Fibroblast of skin of left quadriceps (primary cell): ENCODE results near the gene PDE2A.

ENCODE experiments used
- DNase-seq, 2 experiments: peaks; one replicate each; pipeline ENCODE4 v3.0.0-alpha.2; 2013; ENCODE audit warnings: low read depth in 2 of 2

PDE2A gene

GRCh38 chr11:72637198-72637597 lies 37.0 kb downstream of the PDE2A start:
- no peak for DNase-seq

- no peak for DNase-seq
Observed at GRCh38 chr11:72636376-72636775, 37.8 kb downstream of the PDE2A start.

GRCh38 chr11:72635933-72636332 lies 38.3 kb downstream of the PDE2A start:
- no peak for DNase-seq

GRCh38 chr11:72635309-72635915 lies 38.8 kb downstream of the PDE2A start:
- DNase-seq = no peak

GRCh38 chr11:72634472-72635095 lies 39.6 kb downstream of the PDE2A start:
- DNase-seq = no peak

GRCh38 chr11:72634016-72634415 lies 40.2 kb downstream of the PDE2A start:
- no peak for DNase-seq

- no peak for DNase-seq
Observed at GRCh38 chr11:72633068-72633467, 41.2 kb downstream of the PDE2A start.

GRCh38 chr11:72631806-72632731 lies 42.2 kb downstream of the PDE2A start:
- no peak for DNase-seq

- DNase-seq = no peak
Observed at GRCh38 chr11:72630104-72630852, 43.9 kb downstream of the PDE2A start.

- no peak for DNase-seq
Observed at GRCh38 chr11:72629266-72629665, 45.0 kb downstream of the PDE2A start.

- no peak for DNase-seq
Observed at GRCh38 chr11:72627594-72628281, 46.5 kb downstream of the PDE2A start.

GRCh38 chr11:72626414-72626936 lies 47.7 kb downstream of the PDE2A start:
- no peak for DNase-seq

GRCh38 chr11:72625691-72626413 lies 48.4 kb downstream of the PDE2A start:
- DNase-seq = no peak

GRCh38 chr11:72624496-72625201 lies 49.6 kb downstream of the PDE2A start:
- no peak for DNase-seq

- no peak for DNase-seq
Observed at GRCh38 chr11:72623052-72623451, 51.2 kb downstream of the PDE2A start.

- DNase-seq = no peak
Observed at GRCh38 chr11:72621008-72621610, 53.1 kb downstream of the PDE2A start.

GRCh38 chr11:72618803-72619202 lies 55.4 kb downstream of the PDE2A start:
- DNase-seq = no peak

- DNase-seq = no peak
Observed at GRCh38 chr11:72617080-72617762, 57.0 kb downstream of the PDE2A start.

- DNase-seq = no peak
Observed at GRCh38 chr11:72616655-72617054, 57.6 kb downstream of the PDE2A start.
